SK-N-SH (cell line): ENCODE results near the gene CCL28. TPM values are rescaled to one million over a fixed set of nuclear protein-coding genes. Genes with fewer than 3 reads are reported as not detected.

Experiments used
- CTCF ChIA-PET: fragments of 300-600, 350-600 bp; formaldehyde crosslinking; extraction: SDS; loops from one replicate; lab custom pipeline; 2021; lab: Yijun Ruan, JAX
- POLR2A ChIA-PET: fragments of 350-600 bp; sonication (Branson Sonifier 250); formaldehyde crosslinking; extraction: SDS; loops from one replicate; lab custom pipeline; 2020; ENCODE audit warnings: antibody characterized with exemption, inconsistent platforms; lab: Yijun Ruan, JAX
- DNase-seq: peaks from one replicate; pipeline ENCODE4 v3.0.0; 2012
- H2AFZ ChIP-seq: fragments of 200-600 bp; sonication (generic); 2 replicates; pipeline ENCODE4 v1.8.1; 2016; ENCODE audit warnings: antibody characterized with exemption, mild to moderate bottlenecking, low read depth
- H3F3A ChIP-seq: fragments of 200-600 bp; sonication (generic); replicated peaks from 2 replicates; pipeline ENCODE3; 2016; ENCODE audit warnings: antibody characterized with exemption, mild to moderate bottlenecking; ENCODE audit not compliant: insufficient read depth
- H3K27ac ChIP-seq, 2 experiments: fragments of 200-500 bp in 1 of 2; fragments of 200-600 bp in 1 of 2; sonication (Bioruptor generic) in 1 of 2; sonication (generic), shearing (Covaris generic) in 1 of 2; 2 replicates each; pipeline versions ENCODE4 v1.5.1 to v1.6.1; 2014 to 2016; ENCODE audit warnings: low read depth in 2 of 2, inconsistent platforms in 1 of 2, low read length in 1 of 2, mild to moderate bottlenecking in 1 of 2, mixed read lengths in 1 of 2
- H3K27me3 ChIP-seq: fragments of 200-600 bp; sonication (generic), shearing (Covaris generic); 2 replicates; pipeline ENCODE4 v1.6.1; 2016; ENCODE audit warnings: mixed run types; ENCODE audit not compliant: insufficient read depth
- H3K36me3 ChIP-seq, 2 experiments: fragments of 200-500 bp in 1 of 2; fragments of 200-600 bp in 1 of 2; sonication (Bioruptor generic) in 1 of 2; sonication (generic) in 1 of 2; replicated peaks in 1 of 2; 2 replicates each; pipeline versions ENCODE3 to v1.5.1; 2014 to 2016; ENCODE audit warnings: low read length in 1 of 2, mild to moderate bottlenecking in 1 of 2; ENCODE audit not compliant: insufficient read depth in 2 of 2, control insufficient read depth in 1 of 2
- H3K4me1 ChIP-seq, 2 experiments: fragments of 200-500 bp in 1 of 2; fragments of 200-600 bp in 1 of 2; sonication (Bioruptor generic) in 1 of 2; sonication (generic), shearing (Covaris generic) in 1 of 2; 2 replicates each; pipeline versions ENCODE4 v1.5.1 to v1.6.1; 2014 to 2016; ENCODE audit warnings: low read depth in 1 of 2, low read length in 1 of 2, mixed run types in 1 of 2; ENCODE audit not compliant: insufficient read depth in 2 of 2, control insufficient read depth in 1 of 2
- H3K4me2 ChIP-seq: fragments of 200-600 bp; sonication (generic), shearing (Covaris generic); 2 replicates; pipeline ENCODE4 v1.6.1; 2017; ENCODE audit warnings: mixed run types
- H3K4me3 ChIP-seq, 2 experiments: fragments of 200-500 bp in 1 of 2; fragments of 200-600 bp in 1 of 2; sonication (Bioruptor generic) in 1 of 2; sonication (generic), shearing (Covaris generic) in 1 of 2; 2 replicates each; pipeline versions ENCODE4 v1.5.1 to v1.8.1; 2014 to 2016; ENCODE audit warnings: low read depth in 2 of 2, inconsistent platforms in 1 of 2, low read length in 1 of 2, mild to moderate bottlenecking in 1 of 2, mixed read lengths in 1 of 2, moderate library complexity in 1 of 2
- H3K79me2 ChIP-seq: fragments of 200-600 bp; sonication (generic); 2 replicates; pipeline ENCODE4 v1.8.1; 2017; ENCODE audit warnings: mild to moderate bottlenecking; ENCODE audit not compliant: insufficient read depth
- H3K9ac ChIP-seq: fragments of 200-600 bp; sonication (generic); 2 replicates; pipeline ENCODE4 v1.6.1; 2017; ENCODE audit warnings: mixed run types
- H3K9me2 ChIP-seq: fragments of 200-600 bp; sonication (generic); 2 replicates; pipeline ENCODE4 v1.6.1; 2017; ENCODE audit warnings: mixed run types
- H3K9me3 ChIP-seq: fragments of 200-600 bp; sonication (generic); 2 replicates; pipeline ENCODE4 v1.6.1; 2017; ENCODE audit warnings: mixed run types, mild to moderate bottlenecking, moderate library complexity
- H4K20me1 ChIP-seq: fragments of 200-600 bp; sonication (generic); 2 replicates; pipeline ENCODE4 v1.6.1; 2017; ENCODE audit warnings: mild to moderate bottlenecking, mixed run types; ENCODE audit not compliant: insufficient read depth
- CTCF ChIP-seq: fragments of 200-600 bp; sonication (generic); IDR thresholded peaks from 2 replicates; pipeline ENCODE4 v1.6.1; 2017; ENCODE audit warnings: antibody characterized with exemption, mild to moderate bottlenecking, moderate library complexity
- ELF1 ChIP-seq: IDR thresholded peaks from 2 replicates; pipeline ENCODE4 v1.4.0; 2012
- EZH2phosphoT487 ChIP-seq: fragments of 200-600 bp; sonication (generic); IDR thresholded peaks from 2 replicates; pipeline ENCODE4 v1.6.1; 2017; ENCODE audit warnings: low read depth, mixed run types, mild to moderate bottlenecking, antibody characterized with exemption, moderate library complexity, borderline replicate concordance
- FOSL2 ChIP-seq: IDR thresholded peaks from 2 replicates; pipeline ENCODE4 v1.4.0; 2012; ENCODE audit warnings: low read depth, mild to moderate bottlenecking, moderate library complexity, borderline replicate concordance
- FOXJ3 ChIP-seq: sonication (generic); formaldehyde crosslinking; IDR thresholded peaks from 2 replicates; pipeline ENCODE4 v1.5.1; 2020; ENCODE audit warnings: mild to moderate bottlenecking, missing genetic modification reagents
- FOXM1 ChIP-seq: IDR thresholded peaks from 2 replicates; pipeline ENCODE4 v1.4.0; 2012; ENCODE audit warnings: low read depth, mild to moderate bottlenecking
- GATA2 ChIP-seq: sonication (generic); formaldehyde crosslinking; IDR thresholded peaks from 2 replicates; pipeline ENCODE4 v1.5.0; 2020; ENCODE audit warnings: mild to moderate bottlenecking, missing genetic modification reagents
- JUND ChIP-seq: IDR thresholded peaks from 2 replicates; pipeline ENCODE4 v1.4.0; 2012
- MAX ChIP-seq: IDR thresholded peaks from 2 replicates; pipeline ENCODE4 v1.4.0; 2012; ENCODE audit warnings: low read depth
- MXI1 ChIP-seq: IDR thresholded peaks from 2 replicates; pipeline ENCODE4 v1.6.1; 2012; ENCODE audit warnings: mild to moderate bottlenecking, low read depth, low read length, improper control_type of control experiment
- POLR2AphosphoS5 ChIP-seq: IDR thresholded peaks from 2 replicates; pipeline ENCODE4 v1.6.1; 2012; ENCODE audit warnings: low read depth, low read length
- RAD21 ChIP-seq: IDR thresholded peaks from 2 replicates; pipeline ENCODE4 v1.6.1; 2012; ENCODE audit warnings: mild to moderate bottlenecking, low read length
- REST ChIP-seq: IDR thresholded peaks from 2 replicates; pipeline ENCODE4 v1.6.1; 2012; ENCODE audit warnings: mild to moderate bottlenecking, low read depth, low read length, moderate library complexity
- SIN3A ChIP-seq: IDR thresholded peaks from 2 replicates; pipeline ENCODE4 v1.6.1; 2012; ENCODE audit warnings: low read depth, mild to moderate bottlenecking, low read length, moderate library complexity, borderline replicate concordance
- TAF1 ChIP-seq: IDR thresholded peaks from 2 replicates; pipeline ENCODE4 v1.6.1; 2012; ENCODE audit warnings: low read depth, mild to moderate bottlenecking, low read length, moderate library complexity, borderline replicate concordance
- TCF12 ChIP-seq: IDR thresholded peaks from 2 replicates; pipeline ENCODE4 v1.4.0; 2012
- USF2 ChIP-seq: fragments of 150-350 bp; IDR thresholded peaks from 2 replicates; pipeline ENCODE4 v1.6.1; 2017; ENCODE audit warnings: antibody characterized with exemption, low read length, low read depth, borderline replicate concordance
- YY1 ChIP-seq: IDR thresholded peaks from 2 replicates; pipeline ENCODE4 v1.4.0; 2012; ENCODE audit warnings: low read depth, mild to moderate bottlenecking
- whole genome bisulfite sequencing: methylation state at CpG from one replicate; pipeline ENCODE4 v1.1.6; 2017; ENCODE audit warnings: low lambda C conversion rate; 5-methylcytosine and 5-hydroxymethylcytosine counted together
- polyA plus RNA-seq, 3 experiments: library from polyadenylated mRNA; depleted of rRNA; stranded (reverse); fragments of >200 nt; gene quantifications; 2 replicates each; pipeline ENCODE4 v1.2.3, GENCODE V29; 2012

CCL28 gene
- polyA plus RNA-seq, 1 of the 3 experiments (the other 2 are of a cell fraction): not detected

GRCh38 chr5:43413966-43414365 lies 1.8 kb upstream of the CCL28 start:
- H3K9me2 ChIP-seq: no peaks in the 10 kb centered on the region
- H3K4me2 ChIP-seq: no peak overlapping the region
- no peaks in the 10 kb centered on the region for H3K36me3 ChIP-seq
- TF ChIP-seq TCF12 (no peak), FOXJ3 (CRISPR knock-in tag) (no peak), TAF1 (no peak), RAD21 (no peak), REST (no peak), EZH2phosphoT487 (no peak)
- no peaks in the 10 kb centered on the region for H3K79me2 ChIP-seq
- H3K27ac ChIP-seq: no peak overlapping the region
- no peak for DNase-seq
- H3K9ac ChIP-seq: no peak overlapping the region
- no peak overlapping the region for H3K4me3 ChIP-seq
- no peaks in the 10 kb centered on the region for H3K9me3 ChIP-seq
- CTCF ChIA-PET: interaction anchor here (1.5 kb wide), 1 partner anchor 24 kb away, joined by 5 read pairs; no protein-coding TSS in a partner anchor
- no peaks in the 10 kb centered on the region for H3K4me1 ChIP-seq
- WGBS: 65% methylated on average over 2 of the region's 2 CpGs
- H3F3A ChIP-seq: no peaks in the 10 kb centered on the region
- no peak overlapping the region for H2AFZ ChIP-seq
- H3K27me3 ChIP-seq: 0 out of 2 replicates have a peak, but pooled peaks cover 5% of the 10 kb centered on the region
- no peaks in the 10 kb centered on the region for H4K20me1 ChIP-seq
- POLR2A ChIA-PET: no interaction called here

- CTCF ChIA-PET: interaction anchor here (1.5 kb wide), 1 partner anchor 23 kb away, joined by 5 read pairs; no protein-coding TSS in a partner anchor
- POLR2A ChIA-PET: no interaction called here
- H3F3A ChIP-seq: no peaks in the 10 kb centered on the region
- no peak overlapping the region for H3K9ac ChIP-seq
- no peaks in the 10 kb centered on the region for H3K36me3 ChIP-seq
- H3K4me3 ChIP-seq: no peak overlapping the region
- H3K4me1 ChIP-seq: no peaks in the 10 kb centered on the region
- no peak overlapping the region for H2AFZ ChIP-seq
- no peaks in the 10 kb centered on the region for H3K9me3 ChIP-seq
- H3K79me2 ChIP-seq: no peaks in the 10 kb centered on the region
- no peaks in the 10 kb centered on the region for H4K20me1 ChIP-seq
- H3K27ac ChIP-seq: no peak overlapping the region
- H3K4me2 ChIP-seq: no peak overlapping the region
- H3K9me2 ChIP-seq: no peaks in the 10 kb centered on the region
- no peaks in the 10 kb centered on the region for H3K27me3 ChIP-seq
- DNase-seq: no peak
- 89% methylated on average over 1 of the region's 1 CpG for WGBS
- no peak for TF ChIP-seq YY1
- TF ChIP-seq MXI1: no peak
- TF ChIP-seq SIN3A: no peak
- TF ChIP-seq RAD21: no peak
- TF ChIP-seq USF2: no peak
- TF ChIP-seq POLR2AphosphoS5: no peak
- no peak for TF ChIP-seq MAX
- no peak for TF ChIP-seq GATA2 (CRISPR knock-in tag)
- TF ChIP-seq REST: no peak
- no peak for TF ChIP-seq FOSL2
- TF ChIP-seq FOXJ3 (CRISPR knock-in tag): no peak
- no peak for TF ChIP-seq ELF1
- TF ChIP-seq CTCF: no peak
- no peak for TF ChIP-seq JUND
- TF ChIP-seq FOXM1: no peak
Observed at GRCh38 chr5:43412644-43413043, 453 bp upstream of the CCL28 start.
